Lower leg skin (tissue), 3 donors: Measurements from ENCODE around the gene IL27RA.

Source experiments
- CTCF ChIP-seq, 3 donors: fragments of 450-650 bp; IDR thresholded peaks; one replicate each; pipeline ENCODE4 v1.5.1; 2016; ENCODE audit warnings: antibody characterized with exemption in 3 of 3, mild to moderate bottlenecking in 3 of 3, moderate library complexity in 2 of 3
- POLR2A ChIP-seq, 2 donors: fragments of 450-650 bp; IDR thresholded peaks; one replicate each; pipeline ENCODE4 v1.6.1; 2016 to 2017; ENCODE audit warnings: antibody characterized with exemption in 2 of 2, mild to moderate bottlenecking in 1 of 2, moderate library complexity in 1 of 2

GRCh38 chr19:14090509-14091080, 59.0 kb downstream of the IL27RA start, which contains the start of gene SAMD1:
- TF ChIP-seq CTCF (IDR thresholded peaks at IDR 0.05): no peak
- no peak for TF ChIP-seq POLR2A (IDR thresholded peaks at IDR 0.05)
